ENCODE results near the gene DUSP15. TPM values are rescaled to one million over a fixed set of nuclear protein-coding genes. Genes with fewer than 3 reads are reported as not detected.

DUSP15 gene
- total and polyA plus RNA-seq, 4 donors: 0.35 to 0.61 (median 0.42) TPM; not detected in 1

GRCh38 chr20:31916708-31917107 is 46.4 kb upstream of the DUSP15 start:
- peaks cover 0 to 7% (median 0%) of the 10 kb centered on the region in 4 donors for H3K27me3 ChIP-seq (ENCODE audit: control insufficient read depth in 4 of 4, insufficient read depth in 4 of 4, low read length in 3 of 4)
- no peaks in the 10 kb centered on the region for H3K4me1 ChIP-seq (ENCODE audit: control insufficient read depth in 4 of 4, insufficient read depth in 4 of 4, low read length in 3 of 4)
- H3K4me3 ChIP-seq (ENCODE audit: low read depth in 1 of 3, low read length in 3 of 3): no peak overlapping the region
- WGBS: 83% methylated on average over 4 of the region's 4 CpGs
- H3K9ac ChIP-seq (ENCODE audit: low read depth in 1 of 2, low read length in 2 of 2): no peak overlapping the region
- DNase-seq (ENCODE audit: low spot score): no peak
- H3K36me3 ChIP-seq (ENCODE audit: control insufficient read depth in 4 of 4, insufficient read depth in 3 of 4, low read depth in 1 of 4, low read length in 3 of 4): no peaks in the 10 kb centered on the region
- no peak overlapping the region for H3K27ac ChIP-seq (ENCODE audit: low read depth in 1 of 2, low read length in 2 of 2)
- TF ChIP-seq JUND (IDR thresholded peaks at IDR 0.05) (no peak), FOXA2 (IDR thresholded peaks at IDR 0.05) (no peak), ZBTB33 (IDR thresholded peaks at IDR 0.05) (no peak), MAX (IDR thresholded peaks at IDR 0.05) (no peak), GABPA (IDR thresholded peaks at IDR 0.05 in 1 of 2, conservative IDR thresholded peaks at IDR 0.05 in 1 of 2) (no peak), TAF1 (conservative IDR thresholded peaks at IDR 0.05) (no peak), REST (IDR thresholded peaks at IDR 0.05) (no peak), NR2F2 (IDR thresholded peaks at IDR 0.05) (no peak), HNF4G (IDR thresholded peaks at IDR 0.05) (no peak), EGR1 (IDR thresholded peaks at IDR 0.05; ENCODE audit: low read depth in 2 of 2) (no peak), RXRA (IDR thresholded peaks at IDR 0.05) (no peak), SP1 (IDR thresholded peaks at IDR 0.05) (no peak), ATF3 (IDR thresholded peaks at IDR 0.05) (no peak), HNF4A (conservative IDR thresholded peaks at IDR 0.05) (no peak), FOXA1 (IDR thresholded peaks at IDR 0.05) (no peak), YY1 (IDR thresholded peaks at IDR 0.05) (no peak)
- H3K9me3 ChIP-seq (ENCODE audit: control insufficient read depth in 4 of 4, low read length in 3 of 4): no peaks in the 10 kb centered on the region

- WGBS: 78% methylated on average over 7 of the region's 7 CpGs
- H3K36me3 ChIP-seq (ENCODE audit: control insufficient read depth in 4 of 4, insufficient read depth in 3 of 4, low read depth in 1 of 4, low read length in 3 of 4): no peaks in the 10 kb centered on the region
- no peak for DNase-seq (ENCODE audit: low spot score)
- H3K27me3 ChIP-seq (ENCODE audit: control insufficient read depth in 4 of 4, insufficient read depth in 4 of 4, low read length in 3 of 4): peaks cover 0 to 7% (median 0%) of the 10 kb centered on the region in 4 donors
- no peaks in the 10 kb centered on the region for H3K9me3 ChIP-seq (ENCODE audit: control insufficient read depth in 4 of 4, low read length in 3 of 4)
- H3K9ac ChIP-seq (ENCODE audit: low read depth in 1 of 2, low read length in 2 of 2): no peak overlapping the region
- no peak overlapping the region for H3K27ac ChIP-seq (ENCODE audit: low read depth in 1 of 2, low read length in 2 of 2)
- H3K4me1 ChIP-seq (ENCODE audit: control insufficient read depth in 4 of 4, insufficient read depth in 4 of 4, low read length in 3 of 4): no peaks in the 10 kb centered on the region
- no peak overlapping the region for H3K4me3 ChIP-seq (ENCODE audit: low read depth in 1 of 3, low read length in 3 of 3)
- no peak for TF ChIP-seq HNF4A (conservative IDR thresholded peaks at IDR 0.05)
- no peak for TF ChIP-seq RXRA (IDR thresholded peaks at IDR 0.05)
- TF ChIP-seq FOXA1 (IDR thresholded peaks at IDR 0.05): no peak
- TF ChIP-seq MAX (IDR thresholded peaks at IDR 0.05): no peak
- no peak for TF ChIP-seq RAD21 (IDR thresholded peaks at IDR 0.05)
- TF ChIP-seq YY1 (IDR thresholded peaks at IDR 0.05): no peak
- TF ChIP-seq ZBTB33 (IDR thresholded peaks at IDR 0.05): no peak
- no peak for TF ChIP-seq CTCF (IDR thresholded peaks at IDR 0.05; ENCODE audit: low read depth, low read length, missing input control)
- no peak for TF ChIP-seq ATF3 (IDR thresholded peaks at IDR 0.05)
- no peak for TF ChIP-seq HNF4G (IDR thresholded peaks at IDR 0.05)
Measured at GRCh38 chr20:31915491-31916280, 45.4 kb upstream of the DUSP15 start.
